ENCODE results near the gene JAK1.

JAK1 gene

DNA sequence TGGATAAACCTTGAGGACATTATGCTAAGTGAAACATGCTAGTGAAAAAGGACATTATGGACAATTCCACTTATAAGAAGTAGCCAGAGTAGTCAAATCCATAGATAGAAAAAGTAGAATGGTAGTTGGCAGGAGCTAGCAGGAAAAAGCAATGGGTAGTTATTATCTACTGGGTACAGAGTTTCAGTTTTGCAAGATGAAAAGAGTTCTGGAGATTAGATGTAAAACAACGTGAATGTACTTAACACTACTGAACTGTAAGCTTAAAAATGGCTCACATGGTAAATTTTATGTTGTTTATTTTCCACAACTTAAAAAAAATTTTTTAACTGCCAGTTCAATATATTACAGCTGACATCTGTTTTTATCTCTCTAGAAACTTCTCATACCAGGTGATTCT lies 19.4 kb downstream of the JAK1 start:
- H3K36me3 ChIP-seq (replicated peaks; ENCODE audit: low read depth, low read length), result no peaks in the 10 kb centered on the region
- H3K4me1 ChIP-seq (ENCODE audit: low read length), result peaks cover 22% of the 10 kb centered on the region
- H3K27me3 ChIP-seq (ENCODE audit: low read depth, low read length), result no peaks in the 10 kb centered on the region
- no peaks in the 10 kb centered on the region for H3K9me3 ChIP-seq (ENCODE audit: insufficient read depth, low read length)
- H3K4me3 ChIP-seq (ENCODE audit: low read length), result no peak overlapping the region
- no peak overlapping the region for H3K9ac ChIP-seq (ENCODE audit: low read length)
- no peak overlapping the region for H3K27ac ChIP-seq (ENCODE audit: low read length)
- H2AFZ ChIP-seq (ENCODE audit: low read depth, low read length), result no peak overlapping the region
- no peak overlapping the region for H3K4me2 ChIP-seq (ENCODE audit: low read length)
- peaks cover 79% of the 10 kb centered on the region for H4K20me1 ChIP-seq (ENCODE audit: insufficient read depth, low read length)
- H3K79me2 ChIP-seq (ENCODE audit: low read length), result peaks cover 95% of the 10 kb centered on the region
- TF ChIP-seq EZH2phosphoT487 (IDR thresholded peaks at IDR 0.05; ENCODE audit: low read depth), result no peak
- TF ChIP-seq, protein P1, sequence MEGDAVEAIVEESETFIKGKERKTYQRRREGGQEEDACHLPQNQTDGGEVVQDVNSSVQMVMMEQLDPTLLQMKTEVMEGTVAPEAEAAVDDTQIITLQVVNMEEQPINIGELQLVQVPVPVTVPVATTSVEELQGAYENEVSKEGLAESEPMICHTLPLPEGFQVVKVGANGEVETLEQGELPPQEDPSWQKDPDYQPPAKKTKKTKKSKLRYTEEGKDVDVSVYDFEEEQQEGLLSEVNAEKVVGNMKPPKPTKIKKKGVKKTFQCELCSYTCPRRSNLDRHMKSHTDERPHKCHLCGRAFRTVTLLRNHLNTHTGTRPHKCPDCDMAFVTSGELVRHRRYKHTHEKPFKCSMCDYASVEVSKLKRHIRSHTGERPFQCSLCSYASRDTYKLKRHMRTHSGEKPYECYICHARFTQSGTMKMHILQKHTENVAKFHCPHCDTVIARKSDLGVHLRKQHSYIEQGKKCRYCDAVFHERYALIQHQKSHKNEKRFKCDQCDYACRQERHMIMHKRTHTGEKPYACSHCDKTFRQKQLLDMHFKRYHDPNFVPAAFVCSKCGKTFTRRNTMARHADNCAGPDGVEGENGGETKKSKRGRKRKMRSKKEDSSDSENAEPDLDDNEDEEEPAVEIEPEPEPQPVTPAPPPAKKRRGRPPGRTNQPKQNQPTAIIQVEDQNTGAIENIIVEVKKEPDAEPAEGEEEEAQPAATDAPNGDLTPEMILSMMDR (IDR thresholded peaks at IDR 0.05; ENCODE audit: low read depth, low read length), result no peak

DNA sequence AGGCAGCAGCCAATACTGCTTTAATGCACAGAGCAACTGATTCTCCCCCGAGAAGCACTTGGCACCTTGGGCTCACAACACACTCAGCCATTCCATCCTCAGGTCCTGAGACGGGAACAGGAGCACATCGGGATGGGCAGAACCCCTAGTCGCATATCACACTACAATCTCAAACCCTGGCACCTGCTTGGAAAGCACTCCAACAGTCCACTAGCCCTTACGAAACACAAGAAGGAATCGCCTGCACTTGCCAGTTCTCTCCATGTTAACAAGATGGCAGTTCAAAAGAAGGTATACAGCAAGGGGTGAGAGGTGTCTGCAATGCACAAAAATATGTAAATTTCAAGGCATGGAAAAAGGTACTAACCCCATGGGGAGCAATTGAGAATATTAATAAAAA lies 21.4 kb downstream of the JAK1 start:
- Histone ChIP-seq H3K9ac (ENCODE audit: low read length) (no peak overlapping the region), H2AFZ (ENCODE audit: low read depth, low read length) (no peak overlapping the region), H3K4me2 (ENCODE audit: low read length) (no peak overlapping the region), H3K4me3 (ENCODE audit: low read length) (no peak overlapping the region), H3K79me2 (ENCODE audit: low read length) (peaks cover 95% of the 10 kb centered on the region), H3K36me3 (replicated peaks; ENCODE audit: low read depth, low read length) (no peaks in the 10 kb centered on the region), H3K9me3 (ENCODE audit: insufficient read depth, low read length) (no peaks in the 10 kb centered on the region), H3K27me3 (ENCODE audit: low read depth, low read length) (no peaks in the 10 kb centered on the region), H3K4me1 (ENCODE audit: low read length) (peaks cover 22% of the 10 kb centered on the region), H4K20me1 (ENCODE audit: insufficient read depth, low read length) (peaks cover 82% of the 10 kb centered on the region), H3K27ac (ENCODE audit: low read length) (no peak overlapping the region)
- TF ChIP-seq, protein P1 (IDR thresholded peaks at IDR 0.05; ENCODE audit: low read depth, low read length), result no peak

DNA sequence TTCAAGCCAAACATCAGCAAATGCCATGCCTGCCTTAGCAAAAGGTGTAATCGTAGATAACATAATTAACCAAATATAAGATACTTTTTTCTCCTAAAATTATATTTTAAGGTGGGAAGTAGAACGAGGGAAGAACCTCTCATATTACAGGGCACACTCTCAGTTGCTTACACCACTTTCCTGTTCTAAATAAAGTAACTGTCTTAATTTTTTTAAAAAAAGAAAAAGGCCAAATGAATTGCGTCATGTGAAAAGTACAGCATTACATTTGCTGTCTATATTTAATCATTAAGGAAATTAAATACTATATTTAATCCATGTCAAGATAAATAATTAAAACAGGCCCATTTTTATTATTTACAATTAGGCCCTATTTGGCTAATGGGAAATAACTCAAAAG lies 23.7 kb downstream of the JAK1 start:
- H3K79me2 ChIP-seq (ENCODE audit: low read length), result peaks cover 95% of the 10 kb centered on the region
- no peak overlapping the region for H2AFZ ChIP-seq (ENCODE audit: low read depth, low read length)
- no peaks in the 10 kb centered on the region for H3K27me3 ChIP-seq (ENCODE audit: low read depth, low read length)
- H3K4me1 ChIP-seq (ENCODE audit: low read length), result peaks cover 3% of the 10 kb centered on the region; the same call in 1 of the 2 replicates
- H3K9ac ChIP-seq (ENCODE audit: low read length), result no peak overlapping the region
- no peaks in the 10 kb centered on the region for H3K36me3 ChIP-seq (replicated peaks; ENCODE audit: low read depth, low read length)
- TF ChIP-seq EZH2phosphoT487 (IDR thresholded peaks at IDR 0.05; ENCODE audit: low read depth), result no peak
- TF ChIP-seq, protein P1 (IDR thresholded peaks at IDR 0.05; ENCODE audit: low read depth, low read length), result no peak
- no peaks in the 10 kb centered on the region for H3K9me3 ChIP-seq (ENCODE audit: insufficient read depth, low read length)
- no peak overlapping the region for H3K27ac ChIP-seq (ENCODE audit: low read length)
- peaks cover 79% of the 10 kb centered on the region for H4K20me1 ChIP-seq (ENCODE audit: insufficient read depth, low read length)
- no peak overlapping the region for H3K4me2 ChIP-seq (ENCODE audit: low read length)
- no peak overlapping the region for H3K4me3 ChIP-seq (ENCODE audit: low read length)

DNA sequence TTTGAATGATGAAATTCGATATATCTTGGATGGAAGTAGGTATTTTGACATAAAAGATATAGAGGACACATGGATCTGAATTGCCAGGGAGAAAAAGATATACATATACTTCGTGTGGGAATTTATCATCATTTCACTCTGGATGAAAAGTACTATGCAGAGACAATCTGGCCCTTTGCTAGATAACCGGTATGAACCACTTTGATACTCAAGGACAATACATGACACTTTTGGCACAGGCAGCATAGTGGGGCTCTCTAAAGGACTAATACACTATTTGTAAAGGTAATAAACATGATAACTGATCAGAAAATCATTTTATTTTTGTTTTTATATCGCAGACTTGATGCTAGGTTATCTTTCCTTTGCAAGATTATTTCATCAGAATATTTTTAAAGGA lies 24.2 kb downstream of the JAK1 start:
- Histone ChIP-seq H3K36me3 (replicated peaks; ENCODE audit: low read depth, low read length) (no peaks in the 10 kb centered on the region), H3K4me3 (ENCODE audit: low read length) (no peak overlapping the region), H3K27ac (ENCODE audit: low read length) (no peak overlapping the region), H3K79me2 (ENCODE audit: low read length) (peaks cover 95% of the 10 kb centered on the region), H3K9ac (ENCODE audit: low read length) (no peak overlapping the region), H3K4me1 (ENCODE audit: low read length) (peaks cover 1% of the 10 kb centered on the region; the same call in 1 of the 2 replicates), H3K27me3 (ENCODE audit: low read depth, low read length) (no peaks in the 10 kb centered on the region), H2AFZ (ENCODE audit: low read depth, low read length) (no peak overlapping the region), H3K4me2 (ENCODE audit: low read length) (no peak overlapping the region), H4K20me1 (ENCODE audit: insufficient read depth, low read length) (peaks cover 79% of the 10 kb centered on the region), H3K9me3 (ENCODE audit: insufficient read depth, low read length) (no peaks in the 10 kb centered on the region)
- no peak for TF ChIP-seq EZH2phosphoT487 (IDR thresholded peaks at IDR 0.05; ENCODE audit: low read depth)
- TF ChIP-seq, protein P1 (IDR thresholded peaks at IDR 0.05; ENCODE audit: low read depth, low read length), result no peak

Data from OCI-LY3 (cell line).